HCT116 (cell line): ENCODE results near the gene USP10. TPM values are rescaled to one million over a fixed set of nuclear protein-coding genes. Genes with fewer than 3 reads are reported as not detected.

Experiments used
- ATAC-seq: fragments of 200-7000 bp; cut with Tn5 transposase; 2 replicates; pipeline ENCODE4 v1.9.1; 2020; ENCODE audit warnings: mild to moderate bottlenecking, moderate library complexity
- BruUV-seq: library from RNA; stranded (reverse); fragments of 400-500 nt; replicated peaks from 2 replicates; lab custom pipeline; 2021; lab: Mats Ljungman, UMichigan
- CTCF ChIA-PET: fragments of 300-600 bp; sonication (Branson Sonifier 250); formaldehyde crosslinking; loops from one replicate; lab custom pipeline; 2021; ENCODE audit warnings: antibody characterized with exemption; lab: Charles Lee
- POLR2A ChIA-PET: fragments of 300-600, 350-600 bp; sonication (Branson Sonifier 250); formaldehyde crosslinking; loops from one replicate; lab custom pipeline; 2021; ENCODE audit warnings: antibody characterized with exemption; lab: Charles Lee
- RAD21 ChIA-PET, 2 experiments: fragments of 300-600 bp; sonication (Branson Sonifier 250); formaldehyde crosslinking; loops; one replicate each; lab custom pipeline; 2023; ENCODE audit warnings: low total read pairs in 2 of 2; ENCODE audit not compliant: uncharacterized antibody in 2 of 2, unreplicated experiment in 2 of 2, low non-redundant PET in 1 of 2; lab: Charles Lee
- DNase-seq: peaks from one replicate; pipeline ENCODE4 v3.0.0-alpha.2; 2010; ENCODE audit warnings: low read depth, low spot score
- H2AFZ ChIP-seq: fragments of 200-600 bp; shearing (Covaris generic), sonication (generic); 2 replicates; pipeline ENCODE4 v1.6.1; 2017; ENCODE audit warnings: low read depth, mixed run types, mixed read lengths, antibody characterized with exemption, low read length; ENCODE audit not compliant: poor library complexity, severe bottlenecking
- H3K27ac ChIP-seq: 2 replicates; pipeline ENCODE4 v1.5.1; 2012; ENCODE audit warnings: low read depth, low read length
- H3K27me3 ChIP-seq: fragments of 200-600 bp; sonication (generic); 2 replicates; pipeline ENCODE4 v1.6.1; 2016; ENCODE audit warnings: mixed run types, low read length, mixed read lengths; ENCODE audit not compliant: insufficient read depth
- H3K36me3 ChIP-seq, 2 experiments: fragments of 200-500 bp in 1 of 2; fragments of 200-600 bp in 1 of 2; sonication (Bioruptor generic) in 1 of 2; sonication (generic) in 1 of 2; 2 replicates each; pipeline versions ENCODE4 v1.5.1 to v1.6.1; 2014 to 2016; ENCODE audit warnings: low read length in 2 of 2, inconsistent platforms in 1 of 2, mixed read lengths in 1 of 2, mixed run types in 1 of 2; ENCODE audit not compliant: insufficient read depth in 2 of 2, control insufficient read depth in 1 of 2
- H3K4me1 ChIP-seq, 2 experiments: fragments of 200-600 bp in 1 of 2; sonication (generic) in 1 of 2; 2 replicates each; pipeline versions ENCODE4 v1.5.1 to v1.6.1; 2012 to 2017; ENCODE audit warnings: low read length in 2 of 2, inconsistent platforms in 1 of 2, mild to moderate bottlenecking in 1 of 2, mixed read lengths in 1 of 2, mixed run types in 1 of 2, moderate library complexity in 1 of 2; ENCODE audit not compliant: insufficient read depth in 2 of 2, control insufficient read depth in 1 of 2
- H3K4me2 ChIP-seq: fragments of 200-600 bp; sonication (generic); 2 replicates; pipeline ENCODE4 v1.6.1; 2017; ENCODE audit warnings: mixed run types, low read length, mixed read lengths
- H3K4me3 ChIP-seq, 2 experiments: fragments of 200-600 bp in 1 of 2; sonication (generic) in 1 of 2; replicated peaks in 1 of 2; 2 replicates each; pipeline ENCODE4 v1.5.1; 2011 to 2016; ENCODE audit warnings: low read length in 2 of 2, control low read depth in 1 of 2, low read depth in 1 of 2, mild to moderate bottlenecking in 1 of 2, mixed read lengths in 1 of 2, mixed run types in 1 of 2
- H3K79me2 ChIP-seq: fragments of 200-600 bp; sonication (generic); 2 replicates; pipeline ENCODE4 v1.6.1; 2017; ENCODE audit warnings: mild to moderate bottlenecking, mixed run types, low read length, moderate library complexity, mixed read lengths; ENCODE audit not compliant: insufficient read depth
- H3K9ac ChIP-seq: fragments of 200-600 bp; sonication (generic); 2 replicates; pipeline ENCODE4 v1.6.1; 2016; ENCODE audit warnings: low read length, mixed read lengths
- H3K9me2 ChIP-seq: fragments of 200-600 bp; sonication (generic), shearing (Covaris generic); 2 replicates; pipeline ENCODE4 v1.6.1; 2017; ENCODE audit warnings: mixed run types, mild to moderate bottlenecking, moderate library complexity; ENCODE audit not compliant: insufficient read depth
- H3K9me3 ChIP-seq, 2 experiments: fragments of 200-500 bp in 1 of 2; fragments of 200-600 bp in 1 of 2; sonication (Bioruptor generic) in 1 of 2; sonication (generic) in 1 of 2; 2 replicates each; pipeline ENCODE4 v1.6.1; 2014 to 2017; ENCODE audit warnings: low read length in 2 of 2, mixed read lengths in 2 of 2, inconsistent platforms in 1 of 2, low read depth in 1 of 2, mild to moderate bottlenecking in 1 of 2, mixed run types in 1 of 2, moderate library complexity in 1 of 2; ENCODE audit not compliant: control insufficient read depth in 1 of 2, insufficient read depth in 1 of 2
- H4K20me1 ChIP-seq: fragments of 200-600 bp; sonication (generic), shearing (Covaris generic); 2 replicates; pipeline ENCODE4 v1.6.1; 2017; ENCODE audit warnings: mixed run types, mild to moderate bottlenecking, moderate library complexity; ENCODE audit not compliant: insufficient read depth
- CEBPB ChIP-seq: IDR thresholded peaks from 2 replicates; pipeline ENCODE4 v1.6.1; 2012; ENCODE audit warnings: low read depth
- ELF1 ChIP-seq: IDR thresholded peaks from 2 replicates; pipeline ENCODE4 v1.6.1; 2012; ENCODE audit warnings: low read depth, borderline replicate concordance
- EZH2 ChIP-seq: fragments of 200-600 bp; sonication (generic); IDR thresholded peaks from 2 replicates; pipeline ENCODE4 v1.6.1; 2017; ENCODE audit warnings: antibody characterized with exemption, mixed run types
- FOSL1 ChIP-seq: IDR thresholded peaks from 2 replicates; pipeline ENCODE4 v1.6.1; 2012; ENCODE audit warnings: low read depth
- RAD21 ChIP-seq: IDR thresholded peaks from 2 replicates; pipeline ENCODE4 v1.6.1; 2012; ENCODE audit warnings: low read depth, mild to moderate bottlenecking
- REST ChIP-seq: IDR thresholded peaks from 2 replicates; pipeline ENCODE4 v1.6.1; 2012; ENCODE audit warnings: low read depth
- SIN3A ChIP-seq: IDR thresholded peaks from 2 replicates; pipeline ENCODE4 v1.6.1; 2012; ENCODE audit warnings: low read depth
- TCF7L2 ChIP-seq: IDR thresholded peaks from 2 replicates; pipeline ENCODE4 v1.7.0; 2011; ENCODE audit warnings: borderline replicate concordance, inconsistent platforms; ENCODE audit not compliant: insufficient read depth, insufficient read length; ENCODE audit errors: extremely low read depth
- ZFX ChIP-seq: fragments of 450-650 bp; IDR thresholded peaks from 2 replicates; pipeline ENCODE4 v1.6.1; 2017
- ZNF274 ChIP-seq: fragments of 200-500 bp; sonication (Bioruptor generic); IDR thresholded peaks from 2 replicates; pipeline ENCODE4 v1.6.1; 2014; ENCODE audit warnings: mild to moderate bottlenecking, low read depth, low read length, inconsistent platforms
- intact Hi-C: fragments of 100-400 bp; cut with micrococcal nuclease; formaldehyde crosslinking; loops from 2 replicates; pipeline ENCODE4 v1.10.0; 2022
- total RNA-seq: library from RNA; stranded (reverse); gene quantifications from one replicate; pipeline ENCODE4 v1.2.1, GENCODE V29; 2021; ENCODE audit not compliant: unreplicated experiment
- TF ChIP-seq, protein P1 (sequence below): IDR thresholded peaks from 2 replicates; pipeline ENCODE4 v1.6.1; 2012
- TF ChIP-seq, protein P2 (sequence below): IDR thresholded peaks from 2 replicates; pipeline ENCODE4 v1.6.1; 2011; ENCODE audit warnings: mild to moderate bottlenecking, low read length, moderate library complexity; ENCODE audit not compliant: insufficient replicate concordance; ENCODE audit errors: extremely low read depth

USP10 gene
- total RNA-seq, 1 experiment from 2014 or later: 175 TPM

- Histone ChIP-seq H3K27me3 (no peaks in the 10 kb centered on the region), H3K4me2 (no peak overlapping the region), H3K4me1 (peaks cover 7 to 15% of the 10 kb centered on the region in 2 experiments), H3K9me3 (no peaks in the 10 kb centered on the region), H3K36me3 (no peaks in the 10 kb centered on the region), H2AFZ (no peak overlapping the region), H3K27ac (no peak overlapping the region), H3K9me2 (no peaks in the 10 kb centered on the region), H3K79me2 (no peaks in the 10 kb centered on the region), H3K9ac (no peak overlapping the region), H4K20me1 (no peaks in the 10 kb centered on the region), H3K4me3 (no peak overlapping the region)
- ATAC-seq (no peak), DNase-seq (no peak)
- ChIA-PET CTCF (no interaction called here), RAD21 (no interaction called here), POLR2A (no interaction called here)
- no TSS peak for BruUV-seq
- intact Hi-C loops: no loop called here
- no peak for TF ChIP-seq EZH2
- TF ChIP-seq FOSL1: no peak
- TF ChIP-seq REST: no peak
- TF ChIP-seq SIN3A: no peak
- no peak for TF ChIP-seq TCF7L2
- TF ChIP-seq, protein P1, sequence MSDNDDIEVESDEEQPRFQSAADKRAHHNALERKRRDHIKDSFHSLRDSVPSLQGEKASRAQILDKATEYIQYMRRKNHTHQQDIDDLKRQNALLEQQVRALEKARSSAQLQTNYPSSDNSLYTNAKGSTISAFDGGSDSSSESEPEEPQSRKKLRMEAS: no peak
Observed at GRCh38 chr16:84822990-84823389, 123.2 kb downstream of the USP10 start.

DNA sequence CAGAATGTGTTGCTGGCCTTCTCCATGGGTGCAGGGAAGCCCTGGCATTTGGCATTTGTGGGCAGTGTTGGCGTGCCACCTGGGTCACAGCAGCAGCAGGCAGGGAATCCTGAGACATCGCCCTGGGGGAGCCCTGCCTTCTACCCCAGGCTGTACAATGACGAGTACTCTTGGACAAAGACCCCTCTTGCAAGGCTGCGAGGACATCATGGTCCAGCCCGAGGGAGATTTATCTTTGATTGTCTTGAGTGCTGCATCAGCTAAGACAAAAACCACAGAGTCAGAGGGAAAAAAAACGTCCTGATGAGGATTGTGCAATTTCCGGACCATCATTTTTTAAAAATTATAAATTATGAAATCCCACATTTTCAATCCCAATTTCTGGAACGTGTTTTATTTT is 123.7 kb downstream of the USP10 start:
- DNase-seq (no peak), ATAC-seq (no peak)
- no peak overlapping the region for H3K4me3 ChIP-seq
- H3K9ac ChIP-seq: no peak overlapping the region
- no peaks in the 10 kb centered on the region for H3K27me3 ChIP-seq
- intact Hi-C loops: no loop called here
- no TSS peak for BruUV-seq
- no peaks in the 10 kb centered on the region for H3K79me2 ChIP-seq
- no peak overlapping the region for H2AFZ ChIP-seq
- no peak overlapping the region for H3K27ac ChIP-seq
- H3K4me2 ChIP-seq: no peak overlapping the region
- ChIA-PET CTCF (no interaction called here), RAD21 (no interaction called here), POLR2A (no interaction called here)
- no peaks in the 10 kb centered on the region for H3K9me2 ChIP-seq
- no peaks in the 10 kb centered on the region for H3K36me3 ChIP-seq
- TF ChIP-seq ZNF274 (no peak), ZFX (no peak), ELF1 (no peak), TCF7L2 (no peak), CEBPB (no peak), RAD21 (no peak)
- TF ChIP-seq, protein P2, sequence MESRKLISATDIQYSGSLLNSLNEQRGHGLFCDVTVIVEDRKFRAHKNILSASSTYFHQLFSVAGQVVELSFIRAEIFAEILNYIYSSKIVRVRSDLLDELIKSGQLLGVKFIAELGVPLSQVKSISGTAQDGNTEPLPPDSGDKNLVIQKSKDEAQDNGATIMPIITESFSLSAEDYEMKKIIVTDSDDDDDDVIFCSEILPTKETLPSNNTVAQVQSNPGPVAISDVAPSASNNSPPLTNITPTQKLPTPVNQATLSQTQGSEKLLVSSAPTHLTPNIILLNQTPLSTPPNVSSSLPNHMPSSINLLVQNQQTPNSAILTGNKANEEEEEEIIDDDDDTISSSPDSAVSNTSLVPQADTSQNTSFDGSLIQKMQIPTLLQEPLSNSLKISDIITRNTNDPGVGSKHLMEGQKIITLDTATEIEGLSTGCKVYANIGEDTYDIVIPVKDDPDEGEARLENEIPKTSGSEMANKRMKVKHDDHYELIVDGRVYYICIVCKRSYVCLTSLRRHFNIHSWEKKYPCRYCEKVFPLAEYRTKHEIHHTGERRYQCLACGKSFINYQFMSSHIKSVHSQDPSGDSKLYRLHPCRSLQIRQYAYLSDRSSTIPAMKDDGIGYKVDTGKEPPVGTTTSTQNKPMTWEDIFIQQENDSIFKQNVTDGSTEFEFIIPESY: no peak
- H3K9me3 ChIP-seq: no peaks in the 10 kb centered on the region
- H4K20me1 ChIP-seq: no peaks in the 10 kb centered on the region
- H3K4me1 ChIP-seq: peaks cover 7 to 15% of the 10 kb centered on the region in 2 experiments
